RWPE1 (cell line): Measurements from ENCODE around the gene HNRNPC.
"Not testable (repeated sequence)": the region's sequence is repeated elsewhere in the genome, so short reads cannot be mapped to it uniquely, and the experiment has no call there.

Experiments
- CTCF ChIA-PET: fragments of 350-600 bp; sonication (Branson Sonifier 250); formaldehyde crosslinking; extraction: SDS; loops from one replicate; lab custom pipeline; 2021; lab: Yijun Ruan, JAX
- POLR2A ChIA-PET: fragments of 400-600 bp; formaldehyde crosslinking; extraction: SDS; loops from one replicate; lab custom pipeline; 2020; ENCODE audit warnings: antibody characterized with exemption; ENCODE audit not compliant: low non-redundant PET; lab: Yijun Ruan, JAX
- DNase-seq: peaks from one replicate; pipeline ENCODE4 v3.0.0; 2012; ENCODE audit warnings: low spot score
- H3K27ac ChIP-seq: fragments of 450-650 bp; 2 replicates; pipeline ENCODE4 v1.5.1; 2017
- CTCF ChIP-seq: fragments of 450-650 bp; conservative IDR thresholded peaks from 2 replicates; pipeline ENCODE4 v1.5.1; 2017; ENCODE audit warnings: low read depth, mild to moderate bottlenecking

Gene HNRNPC

GRCh38 chr14:21215130-21215878 lies 53.9 kb downstream of the HNRNPC start:
- no peak overlapping the region for H3K27ac ChIP-seq
- CTCF ChIA-PET: no interaction called here
- POLR2A ChIA-PET: no interaction called here

DNA sequence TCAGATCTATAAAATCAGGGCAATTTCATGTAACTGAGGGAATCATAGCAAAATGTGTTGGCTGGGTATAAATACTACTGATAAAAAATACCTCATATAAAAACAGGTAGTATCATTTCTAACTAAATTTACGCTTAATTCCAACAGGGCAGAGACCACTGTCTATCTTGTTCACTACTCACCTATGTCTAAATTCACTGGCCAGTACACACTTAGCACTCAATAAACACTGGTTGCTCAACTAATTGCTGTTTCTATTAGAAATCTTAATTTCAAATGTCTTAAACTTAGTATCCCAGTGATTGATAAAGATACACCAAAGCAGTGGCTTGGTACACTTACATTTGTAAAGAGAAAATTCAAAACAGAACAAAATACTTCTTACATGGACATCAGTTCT lies 55.6 kb downstream of the HNRNPC start:
- no peak for DNase-seq
- TF ChIP-seq CTCF: no peak
- ChIA-PET CTCF (no interaction called here), POLR2A (no interaction called here)
- no peak overlapping the region for H3K27ac ChIP-seq

More at GRCh38 chr14:21215130-21215878, 53.9 kb downstream of the HNRNPC start:
- no peak for DNase-seq
- no peak for TF ChIP-seq CTCF

DNA sequence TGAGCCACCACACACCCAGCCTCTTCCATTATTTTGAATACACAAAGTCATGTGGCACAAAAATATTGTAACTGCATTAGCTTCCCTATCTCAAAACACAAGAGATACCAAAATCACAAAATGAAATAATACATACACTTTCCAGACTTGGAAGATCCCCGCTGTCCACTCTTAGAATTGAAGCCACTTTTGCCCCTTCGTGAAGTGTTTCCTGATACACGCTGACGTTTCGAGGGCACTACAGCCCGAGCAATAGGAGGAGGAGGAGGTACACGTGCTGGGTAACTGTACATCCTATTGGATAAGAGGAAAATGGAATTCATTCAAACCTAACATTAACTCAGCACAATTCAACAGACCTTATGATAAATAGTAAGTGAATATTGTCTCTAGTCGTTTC lies 56.4 kb downstream of the HNRNPC start:
- CTCF ChIA-PET, DNase-seq, POLR2A ChIA-PET, H3K27ac ChIP-seq: not testable (repeated sequence)

- CTCF ChIA-PET: no interaction called here
- no peak overlapping the region for H3K27ac ChIP-seq
- DNase-seq: no peak
- POLR2A ChIA-PET: no interaction called here
- no peak for TF ChIP-seq CTCF
Measured at GRCh38 chr14:21211509-21211908, 57.7 kb downstream of the HNRNPC start.

DNA sequence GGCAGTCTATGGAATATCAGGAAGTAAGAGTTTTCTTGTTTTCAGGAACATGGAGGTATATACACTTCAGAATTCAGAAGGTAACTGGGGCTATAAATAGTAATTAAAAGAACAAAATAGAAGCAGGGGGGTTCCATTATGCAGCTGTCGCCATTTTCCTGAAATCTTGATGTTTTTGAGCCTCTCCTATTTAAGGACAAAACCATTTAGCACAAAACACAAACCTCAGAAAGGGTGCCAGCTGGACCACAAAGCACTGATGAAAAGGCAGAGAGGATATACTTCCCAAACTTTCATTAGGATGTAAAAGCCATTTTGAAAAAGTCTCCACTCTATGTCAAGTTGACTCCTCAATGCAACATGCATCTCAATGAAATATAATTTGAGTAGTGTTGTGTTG lies 59.2 kb downstream of the HNRNPC start:
- no peak for DNase-seq
- no peak for TF ChIP-seq CTCF
- H3K27ac ChIP-seq: no peak overlapping the region
- ChIA-PET CTCF (no interaction called here), POLR2A (no interaction called here)

GRCh38 chr14:21209185-21209584 lies 60.1 kb downstream of the HNRNPC start:
- ChIA-PET POLR2A (no interaction called here), CTCF (no interaction called here)
- DNase-seq: no peak
- TF ChIP-seq CTCF: no peak
- no peak overlapping the region for H3K27ac ChIP-seq

GRCh38 chr14:21208554-21208953 lies 60.7 kb downstream of the HNRNPC start:
- ChIA-PET CTCF (no interaction called here), POLR2A (no interaction called here)
- no peak for DNase-seq
- TF ChIP-seq CTCF: no peak
- H3K27ac ChIP-seq: no peak overlapping the region
